ENCODE measurements around the gene FOSB.
A peak's percentile ranks its signal among the peaks of the same experiment; 100 is the strongest.

FOSB gene

DNA sequence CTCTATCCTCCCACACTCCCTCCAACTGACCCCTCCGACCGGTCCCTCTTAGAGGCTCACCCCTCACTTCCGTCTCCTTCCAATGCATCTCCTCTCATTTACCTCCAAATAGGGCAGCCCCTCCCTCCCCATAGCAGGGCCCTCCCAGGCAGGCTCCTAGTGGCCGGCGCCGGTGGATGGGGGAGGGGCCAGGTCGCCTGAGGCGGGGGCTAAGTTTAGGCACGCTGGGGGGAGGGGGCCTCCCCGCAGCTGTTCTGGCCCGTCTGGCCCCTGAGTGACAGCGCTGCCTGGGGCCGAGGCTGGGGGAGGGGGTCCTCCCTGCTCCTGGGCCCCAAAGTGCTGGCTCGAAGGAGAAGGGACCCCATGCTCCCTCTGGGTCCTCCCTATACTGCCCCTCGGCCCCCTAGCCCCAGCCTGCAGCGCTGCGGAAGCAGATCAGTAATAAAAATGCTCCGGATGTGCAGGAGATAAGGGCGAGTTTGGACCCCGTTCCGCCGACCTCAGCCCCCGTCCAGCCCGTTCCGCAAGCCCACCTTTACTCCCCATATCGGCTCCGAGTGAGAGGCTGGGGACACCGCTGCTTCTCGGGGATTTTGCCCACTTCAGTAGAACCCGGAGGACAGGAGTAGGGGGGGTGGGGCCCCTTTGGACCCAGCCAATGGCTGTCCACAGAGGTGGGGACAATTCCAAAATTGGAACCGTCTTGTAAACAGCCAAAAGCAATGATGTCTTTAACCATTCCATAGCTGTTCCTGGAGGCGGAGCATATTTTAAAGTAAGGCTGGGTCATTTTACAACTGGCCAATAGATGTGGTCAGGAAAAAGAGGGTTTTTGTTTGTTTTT is 25.1 kb downstream of the FOSB start:
- peak overlapping the region; percentile 87 for H3K4me2 ChIP-seq (ENCODE audit: low read length)
- peaks cover 7% of the 10 kb centered on the region for H3K4me1 ChIP-seq (ENCODE audit: control insufficient read depth, insufficient read depth, low read length)
- H3K36me3 ChIP-seq (ENCODE audit: insufficient read depth, low read length), result no peaks in the 10 kb centered on the region
- peaks cover 3% of the 10 kb centered on the region for H3K27me3 ChIP-seq (ENCODE audit: control insufficient read depth, insufficient read depth, low read length)
- H3K9ac ChIP-seq (ENCODE audit: low read depth, low read length), result peak overlapping the region; percentile 78
- no peaks in the 10 kb centered on the region for H3K9me3 ChIP-seq (replicated peaks; ENCODE audit: low read length)
- peak overlapping the region; percentile 80 for H3K4me3 ChIP-seq (ENCODE audit: low read length)

DNA sequence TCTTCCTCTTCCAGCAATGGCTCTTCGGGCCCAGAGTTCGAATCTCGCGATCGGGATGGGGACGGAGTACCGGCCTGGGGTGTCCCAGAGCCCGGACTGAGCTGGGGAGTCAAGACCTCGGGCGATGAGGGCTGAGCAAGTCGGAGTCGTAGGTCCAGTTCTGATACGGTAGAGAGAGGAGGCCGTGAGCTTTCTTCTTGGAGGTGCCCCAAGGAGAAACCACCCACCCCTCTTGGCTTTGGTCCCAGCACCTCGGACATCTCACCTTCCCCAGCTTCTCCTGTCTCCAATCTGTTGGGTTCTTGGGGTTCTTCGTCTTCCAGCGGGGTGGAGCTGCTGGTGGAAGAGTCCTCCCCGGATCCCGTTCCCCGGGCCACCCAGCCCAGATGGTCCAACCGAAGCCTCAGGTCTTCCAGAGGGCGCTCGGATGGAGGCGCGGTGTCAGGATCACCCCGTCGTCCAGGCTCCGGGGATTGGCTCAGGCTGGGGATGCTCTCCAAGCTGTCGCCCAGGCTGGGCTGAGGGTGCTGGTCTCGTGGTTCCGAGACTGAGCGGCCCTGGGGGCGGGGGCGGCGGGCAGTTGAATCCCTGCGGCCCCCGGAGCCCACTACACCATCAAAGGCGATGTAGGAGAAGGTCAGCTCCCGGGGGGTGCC is 26.6 kb downstream of the FOSB start:
- Histone ChIP-seq H3K36me3 (ENCODE audit: insufficient read depth, low read length) (no peaks in the 10 kb centered on the region), H3K27me3 (ENCODE audit: control insufficient read depth, insufficient read depth, low read length) (peaks cover 15% of the 10 kb centered on the region), H3K4me3 (ENCODE audit: low read length) (no peak overlapping the region), H3K4me1 (ENCODE audit: control insufficient read depth, insufficient read depth, low read length) (peaks cover 20% of the 10 kb centered on the region), H3K9ac (ENCODE audit: low read depth, low read length) (no peak overlapping the region), H3K9me3 (replicated peaks; ENCODE audit: low read length) (no peaks in the 10 kb centered on the region), H3K4me2 (ENCODE audit: low read length) (no peak overlapping the region)

- Histone ChIP-seq H3K9me3 (replicated peaks; ENCODE audit: low read length) (no peaks in the 10 kb centered on the region), H3K4me3 (ENCODE audit: low read length) (no peak overlapping the region), H3K4me2 (ENCODE audit: low read length) (no peak overlapping the region), H3K27me3 (ENCODE audit: control insufficient read depth, insufficient read depth, low read length) (peaks cover 19% of the 10 kb centered on the region), H3K4me1 (ENCODE audit: control insufficient read depth, insufficient read depth, low read length) (peaks cover 20% of the 10 kb centered on the region), H3K36me3 (ENCODE audit: insufficient read depth, low read length) (no peaks in the 10 kb centered on the region), H3K9ac (ENCODE audit: low read depth, low read length) (no peak overlapping the region)
These were observed 27.4 kb downstream of the FOSB start for GRCh38 chr19:45495178-45495577.

GRCh38 chr19:45496349-45496953 is 28.7 kb downstream of the FOSB start:
- Histone ChIP-seq H3K9ac (ENCODE audit: low read depth, low read length) (peak overlapping the region; percentile 69), H3K9me3 (replicated peaks; ENCODE audit: low read length) (no peaks in the 10 kb centered on the region), H3K27me3 (ENCODE audit: control insufficient read depth, insufficient read depth, low read length) (peaks cover 19% of the 10 kb centered on the region), H3K36me3 (ENCODE audit: insufficient read depth, low read length) (no peaks in the 10 kb centered on the region), H3K4me3 (ENCODE audit: low read length) (peak overlapping the region; percentile 81), H3K4me2 (ENCODE audit: low read length) (peak overlapping the region; percentile 99), H3K4me1 (ENCODE audit: control insufficient read depth, insufficient read depth, low read length) (peaks cover 20% of the 10 kb centered on the region)

- Histone ChIP-seq H3K4me3 (ENCODE audit: low read length) (no peak overlapping the region), H3K9ac (ENCODE audit: low read depth, low read length) (no peak overlapping the region), H3K4me1 (ENCODE audit: control insufficient read depth, insufficient read depth, low read length) (peaks cover 17% of the 10 kb centered on the region)
These were observed 30.0 kb downstream of the FOSB start for GRCh38 chr19:45497791-45498190.

DNA sequence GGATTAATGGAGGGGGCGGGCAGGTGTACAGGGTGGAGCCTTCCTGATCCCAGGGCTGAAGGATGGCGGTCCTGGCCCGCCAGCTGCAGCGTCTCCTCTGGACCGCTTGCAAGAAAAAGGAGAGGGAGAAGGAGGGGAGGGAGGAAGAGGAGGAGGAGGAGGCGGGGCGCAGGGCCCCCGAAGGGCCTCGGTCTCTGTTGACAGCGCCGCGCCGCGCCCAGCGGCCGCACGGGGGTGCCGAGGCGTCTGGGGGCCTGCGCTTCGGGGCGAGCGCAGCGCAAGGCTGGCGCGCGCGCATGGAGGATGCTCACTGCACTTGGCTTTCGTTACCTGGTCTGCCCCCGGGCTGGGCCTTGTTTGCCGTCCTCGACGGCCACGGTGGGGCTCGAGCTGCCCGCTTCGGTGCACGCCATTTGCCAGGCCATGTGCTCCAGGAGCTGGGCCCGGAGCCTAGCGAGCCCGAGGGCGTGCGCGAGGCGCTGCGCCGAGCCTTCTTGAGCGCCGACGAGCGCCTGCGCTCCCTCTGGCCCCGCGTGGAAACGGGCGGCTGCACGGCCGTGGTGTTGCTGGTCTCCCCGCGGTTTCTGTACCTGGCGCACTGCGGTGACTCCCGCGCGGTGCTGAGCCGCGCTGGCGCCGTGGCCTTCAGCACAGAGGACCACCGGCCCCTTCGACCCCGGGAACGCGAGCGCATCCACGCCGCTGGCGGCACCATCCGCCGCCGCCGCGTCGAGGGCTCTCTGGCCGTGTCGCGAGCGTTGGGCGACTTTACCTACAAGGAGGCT is 30.8 kb downstream of the FOSB start, which contains the start of gene PPM1N:
Gene PPM1N (plus strand): TSS at position 33 of the 785 bp plus-strand sequence. CDS start 30 bp downstream, at position 63.
- H3K27me3 ChIP-seq (ENCODE audit: control insufficient read depth, insufficient read depth, low read length), result peaks cover 19% of the 10 kb centered on the region
- no peaks in the 10 kb centered on the region for H3K36me3 ChIP-seq (ENCODE audit: insufficient read depth, low read length)
- no peaks in the 10 kb centered on the region for H3K9me3 ChIP-seq (replicated peaks; ENCODE audit: low read length)
- peak within 1 kb of the TSS; percentile 80 for H3K4me2 ChIP-seq (ENCODE audit: low read length)
- H3K4me1 ChIP-seq (ENCODE audit: control insufficient read depth, insufficient read depth, low read length), result peaks cover 17% of the 10 kb centered on the region
- H3K4me3 ChIP-seq (ENCODE audit: low read length), result peak within 1 kb of the TSS; percentile 58
- peak within 1 kb of the TSS; percentile 41 for H3K9ac ChIP-seq (ENCODE audit: low read depth, low read length)

More at GRCh38 chr19:45497791-45498190, 30.0 kb downstream of the FOSB start:
- Histone ChIP-seq H3K9me3 (replicated peaks; ENCODE audit: low read length) (no peaks in the 10 kb centered on the region), H3K36me3 (ENCODE audit: insufficient read depth, low read length) (no peaks in the 10 kb centered on the region), H3K27me3 (ENCODE audit: control insufficient read depth, insufficient read depth, low read length) (peaks cover 19% of the 10 kb centered on the region), H3K4me2 (ENCODE audit: low read length) (no peak overlapping the region)

- peak overlapping the region; percentile 21 for H3K4me3 ChIP-seq (ENCODE audit: low read length)
- H3K36me3 ChIP-seq (ENCODE audit: insufficient read depth, low read length), result no peaks in the 10 kb centered on the region
- H3K27me3 ChIP-seq (ENCODE audit: control insufficient read depth, insufficient read depth, low read length), result peaks cover 19% of the 10 kb centered on the region
- H3K9ac ChIP-seq (ENCODE audit: low read depth, low read length), result no peak overlapping the region
- H3K9me3 ChIP-seq (replicated peaks; ENCODE audit: low read length), result no peaks in the 10 kb centered on the region
- H3K4me1 ChIP-seq (ENCODE audit: control insufficient read depth, insufficient read depth, low read length), result peaks cover 17% of the 10 kb centered on the region
- peak overlapping the region; percentile 55 for H3K4me2 ChIP-seq (ENCODE audit: low read length)
These were observed 31.7 kb downstream of the FOSB start for GRCh38 chr19:45499196-45500180.

DNA sequence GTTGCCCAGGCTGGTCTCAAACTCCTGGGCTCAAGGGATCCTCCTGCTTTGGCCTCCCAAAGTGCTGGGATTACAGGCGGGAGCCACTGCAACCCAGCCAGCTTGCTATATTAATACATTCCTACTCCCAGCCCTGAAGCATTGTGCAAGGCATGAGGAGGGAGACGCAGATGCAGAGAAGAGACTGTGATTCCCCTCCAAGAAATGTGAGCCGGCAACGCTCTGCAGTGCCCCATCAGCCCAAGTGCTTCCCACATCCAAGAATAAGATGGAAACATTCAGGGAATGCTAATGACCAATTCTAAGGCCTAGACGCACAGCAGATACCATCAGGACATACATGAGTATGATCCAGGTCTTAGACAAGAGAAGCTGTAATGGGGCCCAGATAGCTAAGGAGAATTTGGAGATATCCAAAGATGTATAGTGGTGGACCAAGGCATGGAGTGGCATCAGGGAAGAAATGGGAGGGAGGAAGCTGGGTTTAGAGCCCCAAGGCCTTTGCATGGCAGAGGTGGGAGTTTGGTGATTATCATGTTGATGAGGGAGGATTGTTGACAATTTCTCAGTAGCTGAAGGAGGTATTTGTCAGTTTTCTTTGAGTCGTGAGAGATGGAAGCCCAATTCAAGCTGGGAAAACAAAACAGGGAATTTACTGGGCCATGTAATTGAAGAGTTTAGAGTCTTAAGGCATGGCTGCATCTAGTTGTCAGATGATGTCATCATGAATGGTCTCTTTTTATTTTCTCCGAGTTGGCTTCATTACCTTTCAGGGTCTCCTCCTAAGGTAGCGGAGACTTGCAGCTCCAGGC is 33.3 kb downstream of the FOSB start:
- H3K9me3 ChIP-seq (replicated peaks; ENCODE audit: low read length), result no peaks in the 10 kb centered on the region
- H3K9ac ChIP-seq (ENCODE audit: low read depth, low read length), result no peak overlapping the region
- no peak overlapping the region for H3K4me2 ChIP-seq (ENCODE audit: low read length)
- peaks cover 27% of the 10 kb centered on the region for H3K4me1 ChIP-seq (ENCODE audit: control insufficient read depth, insufficient read depth, low read length)
- no peaks in the 10 kb centered on the region for H3K36me3 ChIP-seq (ENCODE audit: insufficient read depth, low read length)
- peaks cover 16% of the 10 kb centered on the region for H3K27me3 ChIP-seq (ENCODE audit: control insufficient read depth, insufficient read depth, low read length)
- no peak overlapping the region for H3K4me3 ChIP-seq (ENCODE audit: low read length)

DNA sequence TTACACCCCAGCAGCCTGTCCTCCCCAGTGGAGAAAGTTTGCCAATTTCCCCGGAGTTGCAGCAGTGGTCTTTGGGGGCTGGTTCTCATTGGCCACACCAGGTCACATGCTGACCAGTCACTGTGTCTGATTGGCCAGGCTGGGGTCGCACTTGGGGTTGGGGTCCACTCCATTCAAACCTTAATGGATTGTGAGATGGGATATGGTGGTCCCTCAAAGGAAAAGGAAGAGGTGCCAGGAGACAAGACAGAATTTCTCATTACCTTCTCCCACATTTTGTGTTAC is 33.9 kb downstream of the FOSB start:
- H3K4me2 ChIP-seq (ENCODE audit: low read length), result no peak overlapping the region
- no peak overlapping the region for H3K9ac ChIP-seq (ENCODE audit: low read depth, low read length)
- H3K4me3 ChIP-seq (ENCODE audit: low read length), result no peak overlapping the region
- H3K36me3 ChIP-seq (ENCODE audit: insufficient read depth, low read length), result no peaks in the 10 kb centered on the region
- peaks cover 29% of the 10 kb centered on the region for H3K4me1 ChIP-seq (ENCODE audit: control insufficient read depth, insufficient read depth, low read length)
- H3K9me3 ChIP-seq (replicated peaks; ENCODE audit: low read length), result no peaks in the 10 kb centered on the region
- peaks cover 16% of the 10 kb centered on the region for H3K27me3 ChIP-seq (ENCODE audit: control insufficient read depth, insufficient read depth, low read length)

DNA sequence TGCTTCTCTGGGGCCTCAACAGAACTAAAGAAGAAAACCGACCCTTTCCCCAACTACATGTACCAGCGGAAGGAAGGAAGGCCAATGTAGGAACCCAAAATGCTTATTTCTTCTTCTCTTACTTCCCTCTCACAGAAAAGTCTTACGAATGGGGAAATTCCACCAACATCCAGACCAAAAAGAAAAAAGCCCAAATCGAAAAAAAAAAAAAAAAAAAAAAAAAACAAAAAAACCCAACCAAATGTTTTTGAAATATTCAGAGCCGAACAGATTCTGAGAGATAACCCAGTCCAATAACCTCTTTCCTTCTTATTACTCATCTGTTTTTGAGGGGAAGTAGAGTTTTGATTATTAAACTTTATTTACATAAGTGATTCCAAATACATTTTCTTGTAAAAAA is 34.3 kb downstream of the FOSB start:
- Histone ChIP-seq H3K9ac (ENCODE audit: low read depth, low read length) (no peak overlapping the region), H3K9me3 (replicated peaks; ENCODE audit: low read length) (no peaks in the 10 kb centered on the region), H3K27me3 (ENCODE audit: control insufficient read depth, insufficient read depth, low read length) (peaks cover 16% of the 10 kb centered on the region)

More for the DNA sequence above, 34.3 kb downstream of the FOSB start:
- H3K36me3 ChIP-seq (ENCODE audit: insufficient read depth, low read length), result no peaks in the 10 kb centered on the region
- no peak overlapping the region for H3K4me2 ChIP-seq (ENCODE audit: low read length)
- no peak overlapping the region for H3K4me3 ChIP-seq (ENCODE audit: low read length)
- H3K4me1 ChIP-seq (ENCODE audit: control insufficient read depth, insufficient read depth, low read length), result peaks cover 28% of the 10 kb centered on the region
